NCI-H1417 (cell line): ENCODE results near the gene SLCO2B1.

Experiments
- DNase-seq, 3 experiments: peaks; one replicate each; lab custom pipeline; 2025; lab: John Stamatoyannopoulos, UW

Gene SLCO2B1

DNA sequence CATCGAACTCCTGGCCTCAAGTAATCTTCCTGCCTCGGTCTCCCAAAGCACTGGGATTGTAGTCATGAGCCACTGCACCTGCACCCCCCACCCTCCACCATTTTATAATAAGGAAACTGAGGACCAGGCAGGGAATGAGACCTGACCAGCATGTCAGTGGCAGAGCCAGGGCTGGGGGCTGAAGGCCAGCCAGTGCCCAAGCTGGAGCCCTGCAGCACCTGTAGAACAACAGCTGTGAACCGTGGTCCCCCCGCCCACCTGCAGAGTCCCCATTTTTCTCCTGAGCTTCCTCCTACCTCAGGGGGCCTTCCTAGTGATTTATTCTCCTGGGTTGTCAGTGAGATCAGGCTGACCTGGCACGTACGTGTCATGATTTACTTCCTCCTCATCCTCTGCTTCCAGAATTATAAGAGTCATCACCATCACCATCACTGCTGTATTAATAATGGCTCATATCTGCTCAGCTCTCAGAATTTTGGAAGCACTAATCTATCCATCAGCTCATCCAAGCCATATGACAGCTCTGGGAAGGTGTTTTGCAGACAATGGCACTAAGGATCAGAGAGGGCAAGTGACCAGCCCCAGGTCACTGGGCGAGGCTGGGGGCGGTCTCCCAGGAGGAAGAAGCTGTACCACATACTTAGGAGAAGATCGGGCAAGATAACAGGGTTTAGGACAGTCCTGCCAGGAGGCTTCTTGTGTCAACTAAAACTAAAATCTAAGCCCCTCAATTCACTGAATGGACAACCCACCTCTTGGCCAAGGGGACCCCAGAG lies 5.5 kb upstream of the SLCO2B1 start:
- DNase-seq = no peak

DNA sequence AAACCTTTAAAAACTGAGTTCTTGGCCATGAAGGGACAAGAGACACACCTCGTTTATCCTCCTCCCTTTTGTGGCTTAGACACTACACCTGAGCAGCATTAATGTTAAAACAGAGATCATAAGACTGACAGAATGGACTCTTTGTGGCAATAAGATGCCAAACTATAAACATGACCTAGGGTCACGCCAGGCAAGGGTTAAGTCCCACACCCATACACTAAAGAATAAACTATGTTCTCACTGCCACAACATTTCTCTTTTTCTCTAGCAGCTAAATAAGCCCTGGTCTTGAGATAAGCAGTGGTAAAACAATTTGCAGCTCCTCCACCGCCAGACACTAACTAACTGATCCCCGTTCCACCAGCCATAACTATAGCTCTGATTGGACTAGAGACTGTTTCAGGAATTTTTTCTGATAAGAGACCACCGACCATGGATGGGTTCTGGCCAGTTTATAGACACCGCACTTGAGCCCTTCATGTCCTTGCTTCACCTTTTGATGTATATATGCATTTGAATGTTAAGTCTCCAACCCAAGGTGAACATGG lies 4.9 kb upstream of the SLCO2B1 start:
- DNase-seq = no peak

DNA sequence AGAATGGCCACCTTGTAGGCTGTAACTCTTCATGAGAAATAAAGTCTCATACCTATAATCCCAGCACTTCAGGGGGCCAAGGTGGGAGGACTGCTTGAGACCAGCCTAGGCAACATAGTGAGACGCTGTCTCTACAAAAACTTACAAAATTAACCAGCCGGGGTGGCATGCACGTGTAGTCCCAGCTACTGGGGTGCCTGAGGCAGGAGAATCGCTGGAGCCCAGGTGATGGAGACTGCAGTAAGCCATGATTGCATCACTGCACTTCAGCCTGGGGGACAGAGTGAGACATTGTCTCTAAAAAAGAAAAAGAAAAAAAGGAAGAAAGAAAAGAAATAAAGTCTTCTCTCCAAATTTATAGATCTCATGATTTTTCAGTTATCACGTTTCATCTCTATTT lies 4.2 kb upstream of the SLCO2B1 start:
- no peak for DNase-seq

DNA sequence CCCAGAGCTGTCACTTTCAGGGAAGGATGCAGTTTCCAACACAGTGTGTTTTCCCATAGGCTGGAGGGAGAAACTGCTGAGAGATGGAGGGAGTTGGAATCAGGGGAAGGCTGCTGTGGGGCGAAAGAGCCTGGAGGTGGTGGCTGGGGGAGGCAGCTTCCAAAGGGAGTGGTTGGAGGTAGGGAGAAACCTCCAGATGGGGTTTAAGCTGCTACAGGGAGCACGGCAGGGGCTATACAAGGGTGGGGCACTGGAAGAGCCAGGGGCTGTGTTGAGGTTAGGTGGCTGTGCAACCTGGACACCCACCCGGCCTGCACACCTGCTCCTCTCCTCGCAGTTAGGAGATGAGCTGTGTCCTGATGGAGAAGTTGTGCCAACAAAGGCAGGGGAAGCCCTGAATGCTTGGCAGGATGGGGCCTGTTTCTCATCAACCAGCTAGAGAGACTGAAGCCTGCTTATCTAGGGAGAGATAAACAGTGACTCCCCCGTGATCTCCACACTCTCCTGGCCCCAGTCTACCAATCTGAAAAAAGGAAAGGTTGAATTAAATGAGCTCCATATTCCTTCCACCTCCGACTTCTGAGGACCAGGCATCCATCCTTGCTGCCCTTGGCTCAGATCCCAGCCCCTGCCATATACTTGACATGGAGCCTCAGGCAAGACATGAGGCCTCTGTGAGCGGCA lies 3.6 kb upstream of the SLCO2B1 start:
- no peak for DNase-seq

DNA sequence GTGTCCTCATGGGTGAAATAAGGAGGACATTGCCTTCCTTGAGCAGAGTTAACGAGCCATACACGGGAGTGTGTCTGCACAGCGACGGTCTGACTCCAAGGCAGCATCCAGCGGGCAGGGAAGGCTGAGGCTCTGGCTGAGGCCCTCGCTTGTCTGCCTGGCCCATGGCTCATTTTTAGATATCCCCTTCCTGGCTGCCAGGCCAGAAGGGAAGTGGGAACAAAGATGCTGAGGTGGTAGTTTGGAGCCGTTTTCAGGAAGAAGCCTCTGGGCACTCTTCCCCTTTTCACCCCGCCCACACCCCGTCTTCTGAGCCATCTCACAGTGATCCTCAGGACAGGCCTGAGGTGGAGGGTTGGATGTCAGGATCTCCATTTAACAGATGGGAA lies 3.0 kb upstream of the SLCO2B1 start:
- DNase-seq = no peak

DNA sequence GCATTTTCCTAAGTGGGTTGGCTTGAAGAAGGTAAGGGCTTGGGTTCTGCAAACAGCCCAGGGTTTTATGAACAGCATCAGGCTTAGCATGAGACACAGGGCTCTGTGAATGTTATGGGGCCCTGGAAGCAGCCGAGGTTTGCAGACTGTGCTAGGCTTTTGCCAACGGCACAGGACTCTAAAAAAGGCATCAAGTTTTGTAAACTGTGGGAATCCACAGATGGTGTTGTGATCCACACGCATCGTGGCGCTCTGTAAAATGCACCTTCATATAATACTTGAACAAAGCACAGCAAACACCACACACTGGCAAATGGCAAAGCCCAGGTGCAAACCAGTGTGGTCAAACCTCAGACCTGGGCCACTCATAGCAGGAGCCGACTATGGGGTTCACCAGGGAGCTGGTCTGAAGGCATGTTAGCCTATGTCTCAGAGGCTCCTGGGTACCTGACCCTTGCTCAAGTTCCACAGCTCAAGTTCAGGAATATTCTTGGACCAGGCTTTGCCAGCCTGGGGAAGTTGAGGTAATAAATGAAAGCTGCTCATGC lies 2.4 kb upstream of the SLCO2B1 start:
- no peak for DNase-seq

DNA sequence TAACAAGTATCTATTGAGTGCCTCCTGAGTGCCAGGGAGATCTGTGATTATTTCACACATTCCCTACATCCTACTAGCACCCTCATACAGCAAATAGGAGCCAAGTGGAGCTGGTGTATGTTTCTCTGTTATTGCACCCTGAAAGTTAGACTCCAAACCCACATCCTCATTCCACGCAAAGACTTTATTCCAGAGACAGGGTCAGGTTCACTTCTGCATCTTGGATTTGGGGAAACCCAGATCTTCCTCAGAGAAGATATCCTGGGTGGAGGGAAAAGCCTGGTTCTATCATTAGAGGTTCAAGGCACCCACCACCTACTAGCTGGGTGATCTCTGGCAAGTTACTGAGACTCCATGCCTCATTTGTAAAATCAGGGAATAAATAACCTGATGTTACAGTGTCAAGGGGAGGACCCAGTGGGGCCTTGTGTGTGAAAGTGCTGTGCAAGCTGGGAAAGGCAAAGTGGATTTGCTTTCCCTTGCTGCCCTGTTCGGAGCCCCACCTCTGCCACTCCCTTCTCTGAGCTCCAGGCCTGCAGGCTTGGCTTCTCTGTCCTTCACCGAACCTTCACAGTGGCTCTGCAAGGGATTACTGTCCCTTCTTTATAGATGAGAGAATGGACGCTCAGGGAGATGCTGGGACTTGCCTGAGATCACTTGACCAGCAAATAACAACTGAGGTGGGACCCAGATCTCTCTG lies 991 bp upstream of the SLCO2B1 start:
- DNase-seq = no peak

- DNase-seq = no peak
Observed at GRCh38 chr11:75151346-75152047, 590 bp downstream of the SLCO2B1 start.

GRCh38 chr11:75152090-75152489 lies 1.2 kb downstream of the SLCO2B1 start:
- no peak for DNase-seq

DNA sequence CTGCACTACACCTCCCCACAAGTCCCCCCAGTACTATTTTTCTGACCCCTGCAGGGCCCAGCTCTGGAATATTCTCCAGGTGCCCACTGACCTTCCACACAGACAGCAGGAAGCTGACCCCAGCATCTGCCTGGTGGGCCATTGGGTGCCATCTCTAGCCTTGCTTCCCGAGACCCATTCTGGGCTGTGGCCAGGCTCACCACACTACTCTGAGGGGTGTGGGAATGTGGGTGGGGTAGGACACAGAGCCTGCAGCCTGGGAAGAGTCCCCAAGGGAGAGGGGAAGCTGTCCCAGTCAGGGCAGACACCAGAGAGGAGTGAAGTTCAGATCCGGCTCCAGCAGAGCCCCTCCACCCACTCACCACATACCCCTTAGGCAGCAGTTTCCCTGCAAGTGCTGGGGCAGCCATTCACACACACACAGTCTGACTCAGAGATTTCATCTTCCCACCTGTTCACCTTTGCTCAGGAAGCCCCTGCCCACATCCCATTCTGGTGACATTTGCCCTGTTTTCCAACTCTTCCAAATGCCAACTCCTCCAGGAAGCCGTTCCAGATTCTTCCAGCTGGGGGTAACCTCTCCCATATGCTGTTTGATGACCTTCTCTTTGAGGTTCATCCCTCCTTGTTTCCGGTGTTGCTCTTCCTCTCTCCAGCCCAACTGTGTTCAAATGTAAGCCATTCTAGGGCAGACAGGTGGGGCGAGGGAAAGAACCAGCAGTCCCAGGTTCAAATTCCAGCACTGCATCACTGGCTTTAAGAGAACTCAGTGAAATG lies 1.9 kb downstream of the SLCO2B1 start:
- no peak for DNase-seq

- no peak for DNase-seq
Observed at GRCh38 chr11:75154646-75155569, 4.0 kb downstream of the SLCO2B1 start.

DNA sequence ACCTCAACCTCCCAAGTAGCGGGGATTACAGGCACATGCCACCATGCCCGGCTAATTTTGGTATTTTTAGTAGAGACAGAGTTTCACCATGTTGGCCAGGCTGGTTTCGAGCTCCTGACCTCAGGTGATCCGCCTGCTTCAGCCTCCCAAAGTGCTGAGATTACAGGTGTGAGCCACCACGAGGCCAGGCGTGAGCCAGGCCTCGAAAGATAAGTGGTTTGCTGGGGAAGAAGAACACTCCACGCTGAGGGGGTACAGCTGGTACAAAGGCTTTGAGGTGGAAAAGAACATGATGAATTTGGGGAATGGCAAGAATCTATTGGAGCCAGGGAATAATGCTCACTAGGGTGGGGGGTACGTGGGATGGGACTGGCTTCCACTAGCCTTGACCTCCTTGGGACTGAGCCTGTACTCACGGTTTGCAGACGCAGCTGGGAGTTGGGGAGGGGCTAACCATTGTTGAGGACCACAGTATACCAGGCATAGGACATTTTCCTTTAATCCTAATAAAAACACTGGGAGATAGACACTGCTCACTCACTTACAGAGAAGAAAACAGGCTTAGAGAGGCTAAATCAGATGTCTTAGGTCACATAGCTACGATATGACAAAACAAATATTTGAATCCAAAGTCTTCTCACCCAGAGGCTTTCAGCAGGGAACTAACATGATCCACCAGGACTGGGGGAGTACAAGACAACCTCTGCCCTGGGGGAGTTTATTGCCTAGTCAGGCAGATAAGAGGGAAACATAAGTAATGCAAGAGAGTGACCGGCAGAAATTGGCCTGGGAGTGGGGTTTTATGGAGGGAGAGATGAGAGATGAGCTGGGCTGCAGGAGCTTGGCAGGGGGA lies 4.9 kb downstream of the SLCO2B1 start:
- DNase-seq = no peak

DNA sequence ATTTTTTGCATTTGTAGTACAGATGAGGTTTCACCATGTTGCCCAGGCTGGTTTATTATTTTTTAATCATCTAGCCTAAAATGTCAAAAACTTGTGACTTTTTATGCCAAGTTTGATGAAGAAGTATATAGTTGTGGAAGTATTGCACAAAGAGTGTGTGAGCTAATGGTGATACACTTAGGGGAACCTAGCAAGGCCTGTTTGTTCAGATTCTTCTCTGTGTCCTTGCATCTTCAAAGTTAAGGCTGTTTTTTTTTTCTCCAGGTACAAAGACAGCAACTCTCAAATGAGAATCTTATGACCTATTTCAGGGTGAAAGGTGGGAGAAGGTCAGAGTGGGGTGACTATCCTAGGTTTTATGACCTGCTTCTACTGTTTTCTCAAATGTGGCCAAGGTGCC lies 7.3 kb downstream of the SLCO2B1 start:
- DNase-seq = no peak

GRCh38 chr11:75158696-75159150 lies 7.8 kb downstream of the SLCO2B1 start:
- DNase-seq = no peak

DNA sequence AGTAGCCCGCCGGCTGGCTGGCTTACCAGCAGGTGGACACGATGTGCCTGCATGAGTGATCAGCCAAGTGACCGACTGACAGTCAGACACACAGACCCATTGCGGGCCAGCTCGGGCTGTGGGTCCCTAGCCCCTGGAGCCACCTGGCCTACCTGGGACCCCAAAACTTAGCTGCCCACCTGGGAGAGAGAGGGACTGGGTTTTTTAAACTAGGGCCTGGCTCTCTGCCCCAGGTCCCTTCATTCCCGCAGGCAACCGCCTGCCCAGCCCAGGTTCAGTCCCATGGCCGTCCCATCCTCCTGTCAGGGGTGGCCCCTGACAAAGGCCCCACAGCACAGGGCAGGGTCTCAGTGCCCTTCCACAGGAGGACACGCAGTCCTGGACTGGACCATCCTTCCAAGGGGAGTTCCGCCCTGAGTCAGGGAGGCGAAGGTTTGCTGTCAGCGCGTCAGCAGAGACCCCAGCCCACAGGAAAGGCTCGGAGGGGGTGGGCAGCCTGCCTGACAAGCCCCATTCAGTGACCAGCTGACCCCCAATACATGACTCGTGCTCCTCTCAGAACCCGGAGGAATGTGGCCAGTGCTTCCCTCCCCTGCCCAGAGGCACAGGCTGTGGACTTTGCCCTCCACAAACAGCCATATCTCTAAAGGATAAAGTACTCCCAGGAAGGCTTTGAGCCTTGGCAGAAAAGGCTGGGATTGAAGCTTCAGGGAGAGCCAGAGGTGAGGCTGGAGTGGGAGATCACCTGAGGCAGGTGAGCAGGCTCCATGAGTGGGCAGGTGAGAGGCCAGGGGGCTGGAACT lies 8.4 kb downstream of the SLCO2B1 start:
- DNase-seq = no peak

DNA sequence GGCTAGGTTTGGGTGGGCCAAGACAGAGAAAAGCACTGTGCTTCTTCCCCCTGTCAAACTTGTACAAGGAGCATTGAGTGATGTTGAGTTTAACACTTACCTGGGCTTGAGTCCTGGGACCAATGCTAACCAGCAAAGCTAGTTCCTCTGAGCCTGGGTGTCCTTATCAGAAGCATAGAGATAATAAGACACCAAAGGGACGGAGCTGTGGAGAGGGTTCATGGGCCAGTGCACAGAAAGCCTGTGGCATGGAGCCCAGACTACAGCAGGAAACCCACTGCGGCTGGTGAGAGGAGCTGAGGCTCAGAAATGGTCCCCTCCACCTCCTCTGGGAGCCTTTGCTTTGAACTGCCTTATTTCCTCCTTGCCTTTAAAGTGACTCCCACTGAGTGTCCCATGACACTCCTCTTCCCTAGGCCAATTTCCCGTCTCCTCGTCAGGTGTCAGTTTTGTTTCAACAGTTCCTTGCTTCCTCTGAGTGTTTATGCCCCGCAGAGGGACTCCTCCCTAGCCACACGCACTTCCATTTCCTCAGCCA lies 9.4 kb downstream of the SLCO2B1 start:
- DNase-seq = no peak

- no peak for DNase-seq
Observed at GRCh38 chr11:75160880-75161279, 10.0 kb downstream of the SLCO2B1 start.
